K562 (cell line): ENCODE measurements around the gene GPR137C. TPM values are rescaled to one million over a fixed set of nuclear protein-coding genes. Genes with fewer than 3 reads are reported as not detected.

Experiments used
- ATAC-seq: fragments of 200-7000 bp; cut with Tn5 transposase; 3 replicates; pipeline ENCODE4 v1.9.1; 2020; ENCODE audit warnings: moderate library complexity
- BruUV-seq: library from RNA; stranded (reverse); fragments of 400-500 nt; replicated peaks from 2 replicates; lab custom pipeline; 2021; lab: Mats Ljungman, UMichigan
- CTCF ChIA-PET: fragments of 300-600 bp; formaldehyde crosslinking; extraction: SDS; loops from one replicate; lab custom pipeline; 2021; ENCODE audit warnings: low intra/inter-chr PET ratio; lab: Yijun Ruan, JAX
- POLR2A ChIA-PET: fragments of 300-600, 350-650 bp; sonication (Branson Sonifier 250); formaldehyde crosslinking; extraction: SDS; loops from one replicate; lab custom pipeline; 2021; ENCODE audit warnings: antibody characterized with exemption, inconsistent platforms; lab: Yijun Ruan, JAX
- DNase-seq, 4 experiments: peaks; one replicate each; pipeline versions ENCODE4 v3.0.0 to v3.0.0-alpha.2; 2011 to 2018; ENCODE audit warnings: low spot score in 3 of 4, mixed read lengths in 3 of 4; ENCODE audit errors: extremely low read depth in 1 of 4
- FAIRE-seq: peaks from 2 replicates; lab custom pipeline; 2011; peaks lifted over from hg19 to GRCh38; lab: Jason Lieb, UNC
- H2AFZ ChIP-seq: 2 replicates; pipeline ENCODE4 v1.6.0; 2011; ENCODE audit warnings: low read depth, low read length, control low read depth, inconsistent platforms
- H3K27ac ChIP-seq: fragments of 200-600 bp; 3 replicates; pipeline ENCODE4 v1.8.0; 2011; ENCODE audit warnings: low read depth, mild to moderate bottlenecking, control low read depth, inconsistent platforms, low read length, moderate library complexity, mixed read lengths; ENCODE audit errors: extremely low read depth
- H3K27me3 ChIP-seq, 2 experiments: fragments of 300-600 bp in 1 of 2; 2 replicates in 1 of 2; 3 replicates in 1 of 2; pipeline versions ENCODE4 v1.6.0 to v1.8.0; 2011; ENCODE audit warnings: inconsistent platforms in 2 of 2, low read length in 2 of 2, mild to moderate bottlenecking in 1 of 2, mixed read lengths in 1 of 2, moderate library complexity in 1 of 2; ENCODE audit not compliant: control insufficient read depth in 2 of 2, insufficient read depth in 2 of 2
- H3K36me3 ChIP-seq: fragments of 300-600 bp; 3 replicates; pipeline ENCODE4 v1.8.0; 2011; ENCODE audit warnings: mild to moderate bottlenecking, low read length, inconsistent platforms; ENCODE audit not compliant: control insufficient read depth, insufficient read depth
- H3K4me1 ChIP-seq, 2 experiments: fragments of 200-600 bp in 1 of 2; replicated peaks in 1 of 2; 2 replicates in 1 of 2; 3 replicates in 1 of 2; pipeline versions ENCODE4 v1.5.1 to v1.8.0; 2011; ENCODE audit warnings: inconsistent platforms in 2 of 2, low read length in 2 of 2, mild to moderate bottlenecking in 1 of 2, mixed read lengths in 1 of 2, moderate library complexity in 1 of 2; ENCODE audit not compliant: control insufficient read depth in 2 of 2, insufficient read depth in 2 of 2
- H3K4me2 ChIP-seq: 2 replicates; pipeline ENCODE4 v1.6.1; 2011; ENCODE audit warnings: low read length, control low read depth, inconsistent platforms, mixed read lengths; ENCODE audit not compliant: insufficient read depth
- H3K4me3 ChIP-seq: fragments of 200-600 bp; sonication (generic), shearing (Covaris generic); 2 replicates; pipeline ENCODE4 v1.5.1; 2016; ENCODE audit warnings: control low read depth, inconsistent platforms
- H3K79me2 ChIP-seq: fragments of 200-600 bp; 3 replicates; pipeline ENCODE4 v1.8.0; 2011; ENCODE audit warnings: low read length, inconsistent platforms; ENCODE audit not compliant: control insufficient read depth, insufficient read depth
- H3K9ac ChIP-seq, 2 experiments: 2 replicates each; pipeline versions ENCODE4 v1.6.0 to v1.6.1; 2011; ENCODE audit warnings: low read depth in 2 of 2, low read length in 2 of 2, control low read depth in 1 of 2, inconsistent platforms in 1 of 2, mild to moderate bottlenecking in 1 of 2, mixed read lengths in 1 of 2; ENCODE audit not compliant: insufficient read depth in 1 of 2
- H3K9me1 ChIP-seq: one replicate; pipeline ENCODE4 v1.6.0; 2011; ENCODE audit warnings: inconsistent platforms, mild to moderate bottlenecking, low read length, moderate library complexity; ENCODE audit not compliant: control insufficient read depth, insufficient read depth
- H3K9me3 ChIP-seq: replicated peaks from 2 replicates; pipeline ENCODE4 v1.5.1; 2011; ENCODE audit warnings: low read depth, low read length, inconsistent platforms; ENCODE audit not compliant: control insufficient read depth, insufficient read depth
- H4K20me1 ChIP-seq: replicated peaks from 2 replicates; pipeline ENCODE4 v1.6.1; 2011; ENCODE audit warnings: low read length, inconsistent platforms, mixed read lengths; ENCODE audit not compliant: control insufficient read depth, insufficient read depth
- KLF10 ChIP-seq: fragments of 250-450 bp; sonication (Bioruptor Pico); IDR thresholded peaks from 2 replicates; pipeline ENCODE4 v1.6.1; 2021; ENCODE audit warnings: matching md5 sums
- RFX1 ChIP-seq: fragments of 450-650 bp; IDR thresholded peaks from 2 replicates; pipeline ENCODE4 v1.6.1; 2016; ENCODE audit warnings: mild to moderate bottlenecking, moderate library complexity
- ZNF253 ChIP-seq: fragments of 250-450 bp; sonication (Bioruptor Pico); conservative IDR thresholded peaks from 2 replicates; pipeline ENCODE4 v1.6.1; 2021; ENCODE audit warnings: mild to moderate bottlenecking
- ZNF316 ChIP-seq: fragments of 450-650 bp; IDR thresholded peaks from 2 replicates; pipeline ENCODE4 v1.6.1; 2016
- in situ Hi-C: fragments of 300-500 bp; cut with MboI; formaldehyde crosslinking; loops from 4 replicates; pipeline ENCODE4 v1.15.0; 2018; ENCODE audit warnings: inconsistent platforms, mixed read lengths
- intact Hi-C: fragments of 100-400 bp; cut with micrococcal nuclease; formaldehyde crosslinking; loops from 2 replicates; pipeline ENCODE4 v1.14.2; 2022
- polyA plus RNA-seq, 8 experiments: library from polyadenylated mRNA; depleted of rRNA in 4 of 8; stranded (reverse) in 5 of 8; unstranded in 3 of 8; fragments of >200 nt; fragmentation: Nextera tagmentation in 2 of 8; fragmentation: Illumina TruSeq in 1 of 8; extraction: Ambion mirVana in 2 of 8; extraction: Trizol in 1 of 8; gene quantifications; 2 replicates each; pipeline versions ENCODE4 v1.2.1 to v1.2.3, GENCODE V29; 2011 to 2014; ENCODE audit warnings: inconsistent platforms in 1 of 8, missing spikeins in 1 of 8
- total RNA-seq, 7 experiments: library from RNA; depleted of rRNA in 6 of 7; stranded (reverse); fragments of >200 nt in 6 of 7; fragmentation: Illumina TruSeq in 2 of 7; extraction: Trizol in 2 of 7; gene quantifications; 2 replicates each; pipeline versions ENCODE4 v1.2.1 to v1.2.3, GENCODE V29; 2011 to 2021; ENCODE audit warnings: low replicate concordance in 1 of 7
- TF ChIP-seq, protein P1 (sequence below): fragments of 450-650 bp; formaldehyde crosslinking; conservative IDR thresholded peaks from 2 replicates; pipeline ENCODE4 v1.4.0; 2022; ENCODE audit warnings: mild to moderate bottlenecking, missing genetic modification characterization
- TF ChIP-seq, protein P2 (sequence below): sonication (generic); formaldehyde crosslinking; IDR thresholded peaks from 2 replicates; pipeline ENCODE4 v1.8.0; 2022; ENCODE audit warnings: mild to moderate bottlenecking, missing genetic modification reagents

GPR137C gene
- total and polyA plus RNA-seq, 9 of the 15 experiments (the other 6 are each of a cell fraction or from before 2014, with no cell fraction given): 0.03 to 0.31 (median 0.06) TPM; not detected in 4

DNA sequence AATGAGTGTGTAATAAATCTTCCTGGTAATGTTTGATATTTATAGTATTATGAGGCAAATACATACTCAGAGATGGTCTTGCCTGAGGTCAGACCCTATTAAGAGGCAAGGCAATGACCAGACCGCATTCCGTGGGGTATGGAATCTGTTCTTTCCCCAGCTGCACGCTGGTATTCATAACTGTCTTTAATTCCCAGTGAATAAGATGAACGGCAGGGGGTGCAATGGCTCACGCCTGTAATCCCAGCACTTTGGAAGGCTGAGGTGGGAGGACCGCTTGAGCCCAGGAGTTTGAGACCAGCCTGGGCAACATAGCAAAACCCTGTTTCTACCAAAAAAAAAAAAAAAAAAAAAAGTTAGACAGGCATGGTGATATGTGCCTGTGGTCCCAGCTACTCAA, 98.1 kb downstream of the GPR137C start (continued):
- TF ChIP-seq, protein P1, sequence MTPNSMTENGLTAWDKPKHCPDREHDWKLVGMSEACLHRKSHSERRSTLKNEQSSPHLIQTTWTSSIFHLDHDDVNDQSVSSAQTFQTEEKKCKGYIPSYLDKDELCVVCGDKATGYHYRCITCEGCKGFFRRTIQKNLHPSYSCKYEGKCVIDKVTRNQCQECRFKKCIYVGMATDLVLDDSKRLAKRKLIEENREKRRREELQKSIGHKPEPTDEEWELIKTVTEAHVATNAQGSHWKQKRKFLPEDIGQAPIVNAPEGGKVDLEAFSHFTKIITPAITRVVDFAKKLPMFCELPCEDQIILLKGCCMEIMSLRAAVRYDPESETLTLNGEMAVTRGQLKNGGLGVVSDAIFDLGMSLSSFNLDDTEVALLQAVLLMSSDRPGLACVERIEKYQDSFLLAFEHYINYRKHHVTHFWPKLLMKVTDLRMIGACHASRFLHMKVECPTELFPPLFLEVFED (CRISPR knock-in tag): no peak
- no peak for TF ChIP-seq ZNF253
- TF ChIP-seq, protein P2, sequence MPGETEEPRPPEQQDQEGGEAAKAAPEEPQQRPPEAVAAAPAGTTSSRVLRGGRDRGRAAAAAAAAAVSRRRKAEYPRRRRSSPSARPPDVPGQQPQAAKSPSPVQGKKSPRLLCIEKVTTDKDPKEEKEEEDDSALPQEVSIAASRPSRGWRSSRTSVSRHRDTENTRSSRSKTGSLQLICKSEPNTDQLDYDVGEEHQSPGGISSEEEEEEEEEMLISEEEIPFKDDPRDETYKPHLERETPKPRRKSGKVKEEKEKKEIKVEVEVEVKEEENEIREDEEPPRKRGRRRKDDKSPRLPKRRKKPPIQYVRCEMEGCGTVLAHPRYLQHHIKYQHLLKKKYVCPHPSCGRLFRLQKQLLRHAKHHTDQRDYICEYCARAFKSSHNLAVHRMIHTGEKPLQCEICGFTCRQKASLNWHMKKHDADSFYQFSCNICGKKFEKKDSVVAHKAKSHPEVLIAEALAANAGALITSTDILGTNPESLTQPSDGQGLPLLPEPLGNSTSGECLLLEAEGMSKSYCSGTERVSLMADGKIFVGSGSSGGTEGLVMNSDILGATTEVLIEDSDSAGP (CRISPR knock-in tag): no peak
- TF ChIP-seq KLF10 (CRISPR knock-in tag): no peak

DNA sequence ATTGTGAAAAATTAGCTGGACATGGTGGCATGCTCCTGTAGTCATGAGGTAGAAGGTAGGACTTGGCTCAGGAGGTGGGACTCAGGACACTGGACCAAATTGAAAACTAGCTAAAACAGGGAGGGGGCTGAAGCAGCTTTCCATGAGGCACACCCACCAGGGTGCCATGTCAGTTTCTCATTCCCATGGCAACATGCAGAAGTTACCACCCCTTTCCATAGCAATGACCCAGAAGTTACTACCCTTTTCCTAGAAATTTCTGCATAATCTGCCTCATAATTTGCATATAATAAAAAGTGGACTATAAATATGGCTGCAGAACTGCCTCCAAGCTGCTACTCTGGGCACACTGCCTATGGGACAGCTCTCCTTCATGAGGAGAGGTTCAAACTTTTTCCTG, 104.3 kb downstream of the GPR137C start:
- DNase-seq: no peak
- no peaks in the 10 kb centered on the region for H4K20me1 ChIP-seq
- H3K27me3 ChIP-seq: no peaks in the 10 kb centered on the region
- H3K9me1 ChIP-seq: no peaks in the 10 kb centered on the region
- no peaks in the 10 kb centered on the region for H3K9me3 ChIP-seq
- H3K27ac ChIP-seq: no peak overlapping the region
- POLR2A ChIA-PET: no interaction called here
- H3K4me3 ChIP-seq: no peak overlapping the region
- no TSS peak for BruUV-seq
- intact Hi-C loops (no loop called here), in situ Hi-C loops (no loop called here)
- H3K79me2 ChIP-seq: no peaks in the 10 kb centered on the region
- no peak overlapping the region for H2AFZ ChIP-seq
- H3K4me2 ChIP-seq: no peak overlapping the region
- H3K9ac ChIP-seq: no peak overlapping the region
- no peak for FAIRE-seq
- CTCF ChIA-PET: no interaction called here
- TF ChIP-seq RFX1: peak; percentile 53
- no peak for TF ChIP-seq ZNF316
- H3K36me3 ChIP-seq: peaks cover 21% of the 10 kb centered on the region; the same call in 2 of the 3 replicates
- no peak for ATAC-seq
- H3K4me1 ChIP-seq: no peaks in the 10 kb centered on the region
